ENCODE measurements around the gene MIF. TPM values are rescaled to one million over a fixed set of nuclear protein-coding genes. Genes with fewer than 3 reads are reported as not detected.
"Not testable (repeated sequence)": the region's sequence is repeated elsewhere in the genome, so short reads cannot be mapped to it uniquely, and the experiment has no call there.

Gene MIF
- total RNA-seq, 2 experiments from 2014 or later = 1,202 to 1,440 TPM

GRCh38 chr22:23898006-23898974, 4.1 kb downstream of the MIF start:
- intact Hi-C loops (cut with micrococcal nuclease; ENCODE audit: unreplicated experiment) = no loop called here
- Histone ChIP-seq H3K4me2 (ENCODE audit: low read length) (no peak overlapping the region), H4K20me1 (ENCODE audit: insufficient read depth, low read length) (peaks cover 9% of the 10 kb centered on the region; the same call in 1 of the 2 replicates), H3K27ac (ENCODE audit: low read depth, low read length, poor library complexity, severe bottlenecking) (no peak overlapping the region), H3K4me3 (ENCODE audit: low read depth, low read length, poor library complexity, severe bottlenecking) (no peak overlapping the region), H3K36me3 (ENCODE audit: insufficient read depth, low read length) (peaks cover 55% of the 10 kb centered on the region), H3K9me2 (ENCODE audit: insufficient read depth, low read length) (no peaks in the 10 kb centered on the region), H3K4me1 (ENCODE audit: insufficient read depth, low read length, poor library complexity, severe bottlenecking) (peaks cover 18% of the 10 kb centered on the region), H3K9me3 (ENCODE audit: low read length) (no peaks in the 10 kb centered on the region), H3K79me2 (ENCODE audit: insufficient read depth, low read depth, low read length) (peaks cover 21% of the 10 kb centered on the region; the same call in 1 of the 2 replicates), H2AFZ (ENCODE audit: low read length) (no peak overlapping the region)
- TF ChIP-seq CTCF (conservative IDR thresholded peaks at IDR 0.05; ENCODE audit: low read length) (no peak), EZH2phosphoT487 (IDR thresholded peaks at IDR 0.05; ENCODE audit: borderline replicate concordance, low read depth, low read length) (no peak)
- DNase-seq (ENCODE audit: low spot score) = no peak
- no TSS peak for BruUV-seq (replicated peaks)
- ChIA-PET POLR2A (interaction anchor here (1.3 kb wide), 1 partner anchor 10 kb away, joined by 3 read pairs; no protein-coding TSS in a partner anchor), CTCF (ENCODE audit: unreplicated experiment) (no interaction called here)

GRCh38 chr22:23899042-23899745, 5.0 kb downstream of the MIF start:
- intact Hi-C loops (cut with micrococcal nuclease; ENCODE audit: unreplicated experiment) = no loop called here
- TF ChIP-seq EZH2phosphoT487 (IDR thresholded peaks at IDR 0.05; ENCODE audit: borderline replicate concordance, low read depth, low read length) (no peak), CTCF (conservative IDR thresholded peaks at IDR 0.05; ENCODE audit: low read length) (no peak)
- ChIA-PET POLR2A (interaction anchor here (1.3 kb wide), 1 partner anchor 9 kb away, joined by 3 read pairs; no protein-coding TSS in a partner anchor), CTCF (ENCODE audit: unreplicated experiment) (no interaction called here)
- BruUV-seq (replicated peaks) = no TSS peak
- no peak for DNase-seq (ENCODE audit: low spot score)
- Histone ChIP-seq H3K9me3 (ENCODE audit: low read length) (no peaks in the 10 kb centered on the region), H4K20me1 (ENCODE audit: insufficient read depth, low read length) (peaks cover 9% of the 10 kb centered on the region; the same call in 1 of the 2 replicates), H2AFZ (ENCODE audit: low read length) (no peak overlapping the region), H3K9me2 (ENCODE audit: insufficient read depth, low read length) (no peaks in the 10 kb centered on the region), H3K27ac (ENCODE audit: low read depth, low read length, poor library complexity, severe bottlenecking) (no peak overlapping the region), H3K4me2 (ENCODE audit: low read length) (no peak overlapping the region), H3K4me1 (ENCODE audit: insufficient read depth, low read length, poor library complexity, severe bottlenecking) (peaks cover 12% of the 10 kb centered on the region), H3K36me3 (ENCODE audit: insufficient read depth, low read length) (peaks cover 55% of the 10 kb centered on the region), H3K4me3 (ENCODE audit: low read depth, low read length, poor library complexity, severe bottlenecking) (no peak overlapping the region), H3K79me2 (ENCODE audit: insufficient read depth, low read depth, low read length) (peaks cover 21% of the 10 kb centered on the region; the same call in 1 of the 2 replicates)

GRCh38 chr22:23900227-23900626, 6.0 kb downstream of the MIF start:
- DNase-seq (ENCODE audit: low spot score); H4K20me1 ChIP-seq (ENCODE audit: insufficient read depth, low read length); H2AFZ ChIP-seq (ENCODE audit: low read length); H3K9me3 ChIP-seq (ENCODE audit: low read length); H3K9me2 ChIP-seq (ENCODE audit: insufficient read depth, low read length); H3K4me3 ChIP-seq (ENCODE audit: low read depth, low read length, poor library complexity, severe bottlenecking); CTCF ChIA-PET (ENCODE audit: unreplicated experiment); H3K27ac ChIP-seq (ENCODE audit: low read depth, low read length, poor library complexity, severe bottlenecking); H3K4me2 ChIP-seq (ENCODE audit: low read length); BruUV-seq (replicated peaks); intact Hi-C loops (cut with micrococcal nuclease; ENCODE audit: unreplicated experiment): not testable (repeated sequence)
- POLR2A ChIA-PET = interaction anchor here (0.6 kb wide), 1 partner anchor 1174 kb away, joined by 3 read pairs; no protein-coding TSS in a partner anchor
- H3K4me1 ChIP-seq (ENCODE audit: insufficient read depth, low read length, poor library complexity, severe bottlenecking) = peaks cover 20% of the 10 kb centered on the region
- peaks cover 17% of the 10 kb centered on the region; the same call in 1 of the 2 replicates for H3K79me2 ChIP-seq (ENCODE audit: insufficient read depth, low read depth, low read length)
- peaks cover 46% of the 10 kb centered on the region for H3K36me3 ChIP-seq (ENCODE audit: insufficient read depth, low read length)

All from OCI-LY7 (cell line).